Activated T-helper 17 cell treated with anti-CD3 and anti-CD28 coated beads, Interleukin-2, amount 50 U/mL, for 72 hours (primary cell): ENCODE data around the gene HUNK. TPM values are rescaled to one million over a fixed set of nuclear protein-coding genes. Genes with fewer than 3 reads are reported as not detected.

Source experiments
- ATAC-seq: fragments of 150-1000 bp; cut with Tn5 transposase; replicated peaks from 2 replicates; pipeline ENCODE4 v1.10.0; 2021; ENCODE audit warnings: mild to moderate bottlenecking, moderate library complexity
- H3K27ac Mint-ChIP-seq: one replicate; pipeline ENCODE4 v1.8.0; 2022; ENCODE audit warnings: mixed read lengths
- H3K27me3 Mint-ChIP-seq: one replicate; pipeline ENCODE4 v1.8.0; 2022; ENCODE audit warnings: mixed read lengths
- H3K36me3 Mint-ChIP-seq: one replicate; pipeline ENCODE4 v1.8.0; 2022; ENCODE audit warnings: low read depth, mild to moderate bottlenecking, mixed read lengths
- H3K4me1 Mint-ChIP-seq: one replicate; pipeline ENCODE4 v1.8.0; 2022; ENCODE audit warnings: mixed read lengths
- H3K4me3 Mint-ChIP-seq: one replicate; pipeline ENCODE4 v1.8.0; 2022; ENCODE audit warnings: mild to moderate bottlenecking, mixed read lengths
- H3K9me3 Mint-ChIP-seq: one replicate; pipeline ENCODE4 v1.8.0; 2022; ENCODE audit warnings: mixed read lengths
- total RNA-seq, 2 donors: library from RNA; stranded (reverse); gene quantifications; one replicate each; pipeline ENCODE4 v1.2.3, GENCODE V29; 2022

Gene HUNK
- total RNA-seq: under 1 TPM; 0.61 to 0.85 TPM

DNA sequence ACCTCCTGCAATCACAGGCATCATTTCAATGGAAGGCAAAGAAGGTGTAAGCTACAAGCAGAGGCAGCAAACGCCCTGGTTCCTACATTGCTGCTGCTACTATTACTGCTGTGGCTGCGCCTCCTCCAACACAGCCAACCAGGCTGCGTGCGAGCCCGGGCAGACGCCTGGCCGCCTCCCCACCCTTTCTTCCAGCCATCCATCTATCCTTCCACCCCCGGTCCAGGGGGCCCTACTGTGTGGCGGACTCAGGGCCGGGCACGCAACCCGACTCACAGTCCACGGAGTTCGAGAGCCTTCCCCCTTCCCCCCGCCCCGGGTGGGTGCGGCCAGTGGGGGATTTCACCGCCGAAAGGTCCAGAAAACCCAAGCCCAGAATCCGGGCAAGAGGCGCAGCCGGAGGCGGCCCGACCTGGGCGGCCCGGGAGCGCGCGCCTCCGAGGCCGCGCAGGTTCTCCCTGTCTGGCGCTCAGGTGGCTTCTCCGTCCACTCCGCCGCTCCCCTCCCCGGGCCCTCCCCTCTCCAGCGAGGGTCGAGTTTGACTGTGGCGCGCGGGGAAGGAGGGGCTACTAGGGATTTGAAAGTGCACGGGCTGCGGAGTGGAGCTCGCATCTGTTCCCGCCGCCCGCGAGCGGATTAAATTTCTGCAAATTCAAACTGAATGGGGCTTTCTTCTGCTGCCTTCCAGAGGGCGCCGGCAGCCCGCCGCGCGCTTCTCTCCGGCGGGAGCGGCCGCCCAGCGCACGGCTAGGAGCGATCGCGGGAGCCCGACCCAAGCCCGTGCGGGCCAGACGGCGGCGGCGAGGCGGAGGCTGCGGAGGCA, at the start of gene HUNK:
Gene HUNK (plus strand): TSS at position 569 of the 823 bp plus-strand sequence. CDS start 655 bp downstream, outside the sequence.
- H3K9me3 Mint-ChIP-seq: no peaks in the 10 kb centered on the region
- H3K27ac Mint-ChIP-seq: no peak within 1 kb of the TSS
- H3K27me3 Mint-ChIP-seq: peaks cover 40% of the 10 kb centered on the region
- peak within 1 kb of the TSS; percentile 74 for H3K4me3 Mint-ChIP-seq
- ATAC-seq: peak; percentile 45
- H3K36me3 Mint-ChIP-seq: no peaks in the 10 kb centered on the region
- no peaks in the 10 kb centered on the region for H3K4me1 Mint-ChIP-seq

DNA sequence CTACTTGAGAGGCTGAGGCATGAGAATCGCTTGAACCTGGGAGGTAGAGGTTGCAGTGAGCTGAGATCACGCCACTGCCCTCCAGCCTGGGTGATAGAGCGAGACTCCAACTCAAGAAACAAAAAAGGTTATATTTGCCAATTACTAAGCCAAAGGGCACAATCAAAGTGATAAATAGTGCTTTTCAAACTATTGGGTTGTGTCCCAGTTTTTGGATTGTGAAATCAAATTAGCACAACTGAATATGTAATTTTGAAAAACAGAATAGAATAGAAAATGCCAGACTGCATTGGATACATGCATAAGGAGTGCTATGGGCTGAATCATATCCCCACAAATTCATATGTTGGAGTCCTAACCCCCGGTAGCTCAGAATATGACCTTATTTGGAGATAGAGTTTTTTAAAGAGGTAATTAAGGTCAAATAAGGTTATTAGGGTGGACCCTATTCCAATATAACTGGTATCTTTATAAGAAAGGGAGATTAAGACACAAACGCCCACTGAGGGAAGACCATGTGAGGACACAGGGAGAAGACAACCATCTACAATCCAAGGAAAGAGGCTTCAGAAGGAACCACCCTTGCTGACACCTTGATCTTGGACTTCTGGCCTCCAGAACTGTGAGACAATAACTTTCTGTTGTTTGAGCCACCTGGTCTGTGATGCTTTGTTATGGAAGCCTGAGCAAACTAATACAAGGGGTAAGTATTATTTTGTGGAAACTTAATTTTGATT, 42.9 kb upstream of the HUNK start:
- Mint-ChIP-seq H3K9me3 (no peaks in the 10 kb centered on the region), H3K27me3 (peaks cover 6% of the 10 kb centered on the region), H3K27ac (no peak overlapping the region), H3K4me3 (no peak overlapping the region), H3K36me3 (no peaks in the 10 kb centered on the region), H3K4me1 (no peaks in the 10 kb centered on the region)
- ATAC-seq: no peak

DNA sequence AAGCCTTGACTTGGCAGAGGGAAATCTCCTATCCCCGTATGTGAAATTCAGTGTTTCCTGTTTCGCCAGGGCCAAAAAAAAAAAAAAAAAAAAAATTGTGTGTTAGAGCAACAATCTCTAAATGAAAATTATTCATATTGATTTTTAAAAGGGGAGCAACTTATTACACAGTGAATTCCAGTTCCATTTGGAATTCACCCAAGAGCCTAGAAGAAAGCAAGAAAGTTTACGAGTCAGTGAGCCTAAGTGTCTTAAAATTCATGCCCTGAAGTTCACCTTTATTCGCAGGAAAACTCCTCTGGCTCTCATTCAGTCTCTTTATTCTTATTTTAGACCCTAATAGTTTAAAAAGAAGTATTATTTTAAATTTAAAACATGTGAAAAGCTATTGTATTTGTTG, 42.1 kb upstream of the HUNK start:
- ATAC-seq: no peak
- Mint-ChIP-seq H3K27me3 (peaks cover 6% of the 10 kb centered on the region), H3K27ac (no peak overlapping the region), H3K36me3 (no peaks in the 10 kb centered on the region), H3K4me1 (no peaks in the 10 kb centered on the region), H3K4me3 (no peak overlapping the region), H3K9me3 (no peaks in the 10 kb centered on the region)

DNA sequence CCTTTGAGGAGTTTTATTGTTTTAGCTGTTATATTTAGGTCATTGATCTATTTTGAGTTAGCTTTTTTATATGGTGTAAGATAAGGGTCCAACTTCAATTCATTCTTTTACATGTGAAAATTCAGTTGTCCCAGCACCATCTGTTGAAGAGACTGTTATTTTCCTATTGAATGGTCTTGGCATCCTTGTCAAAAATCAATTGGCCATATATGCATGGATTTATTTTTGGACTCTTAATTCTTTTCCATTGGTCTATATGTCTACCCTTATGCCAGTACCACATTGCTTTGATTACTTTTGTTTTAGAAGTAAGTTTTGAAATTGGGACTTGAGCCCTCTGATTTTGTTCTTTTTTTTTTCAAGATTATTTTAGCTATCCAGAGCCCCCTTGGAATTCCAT, 35.8 kb upstream of the HUNK start:
- no peak overlapping the region for H3K27ac Mint-ChIP-seq
- H3K9me3 Mint-ChIP-seq: no peaks in the 10 kb centered on the region
- peaks cover 8% of the 10 kb centered on the region for H3K27me3 Mint-ChIP-seq
- no peak overlapping the region for H3K4me3 Mint-ChIP-seq
- no peaks in the 10 kb centered on the region for H3K36me3 Mint-ChIP-seq
- H3K4me1 Mint-ChIP-seq: no peaks in the 10 kb centered on the region
- no peak for ATAC-seq

DNA sequence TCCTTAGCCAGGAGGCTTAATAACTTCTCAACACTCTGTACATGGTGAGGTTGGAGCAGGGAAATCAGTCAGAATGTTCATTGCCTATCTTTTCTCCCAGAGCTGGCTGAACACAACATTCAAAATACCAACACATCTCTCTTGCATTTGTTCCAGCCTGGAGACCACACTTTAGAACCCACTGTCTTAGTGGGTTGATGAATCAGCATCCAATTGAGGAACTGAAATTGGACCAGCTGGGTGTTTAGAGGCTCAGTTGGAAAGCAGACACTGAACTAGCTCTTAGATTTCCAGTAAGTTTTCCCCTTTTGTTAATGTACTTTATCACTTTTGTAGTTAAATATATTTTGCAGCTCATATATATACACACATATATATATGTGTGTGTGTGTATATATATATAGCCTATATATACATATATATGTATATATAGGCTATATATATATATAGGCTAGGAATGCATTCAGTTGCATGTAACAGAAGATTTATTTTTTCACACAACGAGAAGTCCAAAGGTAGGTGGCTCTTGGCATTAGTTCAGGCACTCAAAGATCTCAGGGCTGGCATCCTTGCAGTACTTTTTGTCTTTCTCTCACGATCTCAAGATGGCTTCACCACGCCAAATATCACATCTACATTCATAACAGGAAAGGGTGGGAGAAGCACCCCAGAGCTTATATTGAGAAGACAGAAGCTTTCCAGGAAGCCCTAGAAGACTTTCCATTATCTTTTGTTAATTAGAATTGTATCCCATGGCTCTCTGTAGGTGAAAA, 35.0 kb upstream of the HUNK start:
- ATAC-seq: no peak
- Mint-ChIP-seq H3K4me3 (no peak overlapping the region), H3K4me1 (no peaks in the 10 kb centered on the region), H3K27ac (no peak overlapping the region), H3K27me3 (peaks cover 8% of the 10 kb centered on the region), H3K36me3 (no peaks in the 10 kb centered on the region), H3K9me3 (no peaks in the 10 kb centered on the region)

DNA sequence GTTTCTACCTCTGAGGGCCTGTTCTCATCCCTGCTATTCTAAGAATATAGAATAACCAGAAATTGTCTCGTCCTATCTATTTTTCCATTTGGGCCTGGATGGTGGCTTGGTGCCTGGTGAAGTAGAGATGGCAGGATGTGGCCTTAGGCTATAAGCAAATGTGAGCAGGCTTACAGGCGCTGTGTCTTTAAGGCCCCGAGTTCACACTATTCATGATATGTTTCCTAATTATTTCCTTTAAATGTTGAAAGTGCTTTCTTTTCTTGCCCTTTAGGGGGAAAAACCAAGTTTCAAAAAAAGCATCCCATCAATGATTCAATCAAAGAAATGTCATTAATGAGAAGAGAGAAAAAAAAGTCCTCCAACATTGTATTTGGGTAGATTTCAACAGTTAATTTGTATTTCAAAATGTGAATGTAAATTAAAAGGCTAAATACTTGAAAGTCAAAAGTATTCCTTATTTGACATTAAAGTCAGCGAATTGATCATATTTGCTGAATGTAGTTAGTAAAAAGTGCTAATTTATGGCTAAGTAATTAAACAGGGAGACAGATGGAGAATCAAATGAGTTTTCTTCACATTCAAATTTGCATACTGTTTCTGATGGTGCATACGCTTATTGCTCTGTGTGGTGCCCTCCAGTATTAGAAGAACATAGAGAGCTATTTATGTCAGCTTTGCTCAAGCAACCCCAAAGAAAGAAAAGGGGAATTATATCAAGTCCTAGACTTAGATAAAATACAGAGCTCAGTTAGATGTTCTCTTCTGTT, 34.0 kb upstream of the HUNK start:
- H3K4me3 Mint-ChIP-seq: no peak overlapping the region

DNA sequence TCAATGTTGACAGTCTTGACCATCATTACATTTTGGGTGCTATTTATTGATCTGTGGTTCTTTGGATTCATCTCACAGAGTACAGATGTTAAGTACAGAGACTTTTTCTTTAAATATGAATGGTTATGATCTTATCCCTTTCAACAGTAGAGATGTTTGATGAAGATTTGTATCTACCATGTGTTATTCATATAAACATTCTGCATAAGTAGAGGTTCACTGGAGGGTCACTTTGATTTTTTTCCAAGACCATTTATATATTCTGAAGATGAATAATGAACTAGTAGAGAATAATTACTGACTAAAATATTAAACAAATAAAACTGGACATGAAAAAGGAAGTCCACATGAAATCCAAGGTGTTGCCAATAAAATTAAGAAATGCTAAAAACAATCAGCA, 28.6 kb upstream of the HUNK start:
- Mint-ChIP-seq H3K4me1 (no peaks in the 10 kb centered on the region), H3K27me3 (peaks cover 37% of the 10 kb centered on the region), H3K36me3 (no peaks in the 10 kb centered on the region), H3K9me3 (no peaks in the 10 kb centered on the region), H3K4me3 (no peak overlapping the region), H3K27ac (no peak overlapping the region)
- no peak for ATAC-seq

More for the DNA sequence above, 34.0 kb upstream of the HUNK start:
- no peak for ATAC-seq
- Mint-ChIP-seq H3K36me3 (no peaks in the 10 kb centered on the region), H3K9me3 (no peaks in the 10 kb centered on the region), H3K4me1 (no peaks in the 10 kb centered on the region), H3K27ac (no peak overlapping the region), H3K27me3 (peaks cover 17% of the 10 kb centered on the region)

DNA sequence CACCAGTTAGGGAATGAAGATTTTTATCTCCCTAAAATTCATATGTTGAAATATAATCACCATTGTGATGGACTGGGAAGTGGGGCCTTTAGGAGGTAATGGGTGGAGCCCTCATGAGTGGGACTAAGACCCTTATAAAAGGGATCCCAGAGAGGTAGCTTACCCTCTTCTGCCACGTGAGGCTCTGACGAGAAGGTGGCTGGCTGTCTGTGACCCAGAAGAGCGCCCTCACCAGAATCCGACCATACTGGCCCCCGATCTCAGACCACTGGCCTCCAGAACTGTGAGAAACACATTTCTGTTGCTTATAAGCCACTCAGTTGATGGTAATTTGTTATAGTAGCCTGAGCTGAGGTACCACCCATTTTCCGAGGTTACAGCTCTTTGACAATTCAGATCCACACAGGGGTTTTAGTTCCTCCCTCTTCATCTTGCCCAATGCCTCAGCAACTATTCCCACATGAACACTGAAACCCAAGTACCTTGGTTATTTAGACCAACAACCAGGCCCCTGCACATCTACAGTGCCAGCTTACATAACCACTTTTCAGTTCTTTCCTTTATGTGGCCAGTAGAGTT, 27.6 kb upstream of the HUNK start:
- H3K27ac Mint-ChIP-seq: no peak overlapping the region
- H3K27me3 Mint-ChIP-seq: peaks cover 35% of the 10 kb centered on the region
- H3K36me3 Mint-ChIP-seq: no peaks in the 10 kb centered on the region
- H3K9me3 Mint-ChIP-seq: no peaks in the 10 kb centered on the region
- H3K4me3 Mint-ChIP-seq: no peak overlapping the region
- H3K4me1 Mint-ChIP-seq: no peaks in the 10 kb centered on the region
- no peak for ATAC-seq

DNA sequence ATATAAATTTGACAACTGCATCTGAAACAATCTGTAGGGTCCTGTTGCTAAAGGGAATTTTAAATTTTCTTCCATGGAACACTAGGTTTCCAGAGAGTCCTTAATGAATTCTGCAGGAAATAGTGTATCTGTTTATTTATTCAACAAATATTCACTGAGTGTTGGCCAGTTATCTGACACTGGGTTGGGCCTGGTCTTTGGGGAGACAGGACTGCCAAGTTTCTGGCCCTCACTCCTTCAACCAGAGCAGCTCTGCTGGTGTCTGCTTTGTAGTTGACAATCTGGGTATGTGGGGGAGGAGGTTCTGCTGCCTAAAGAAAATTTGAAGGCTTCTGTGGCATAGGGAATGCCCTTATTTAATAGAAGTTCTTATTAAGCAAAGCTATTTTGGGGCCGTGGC, 26.1 kb upstream of the HUNK start:
- Mint-ChIP-seq H3K27me3 (peaks cover 35% of the 10 kb centered on the region), H3K27ac (no peak overlapping the region), H3K9me3 (no peaks in the 10 kb centered on the region), H3K36me3 (no peaks in the 10 kb centered on the region), H3K4me3 (no peak overlapping the region), H3K4me1 (no peaks in the 10 kb centered on the region)
- ATAC-seq: no peak

DNA sequence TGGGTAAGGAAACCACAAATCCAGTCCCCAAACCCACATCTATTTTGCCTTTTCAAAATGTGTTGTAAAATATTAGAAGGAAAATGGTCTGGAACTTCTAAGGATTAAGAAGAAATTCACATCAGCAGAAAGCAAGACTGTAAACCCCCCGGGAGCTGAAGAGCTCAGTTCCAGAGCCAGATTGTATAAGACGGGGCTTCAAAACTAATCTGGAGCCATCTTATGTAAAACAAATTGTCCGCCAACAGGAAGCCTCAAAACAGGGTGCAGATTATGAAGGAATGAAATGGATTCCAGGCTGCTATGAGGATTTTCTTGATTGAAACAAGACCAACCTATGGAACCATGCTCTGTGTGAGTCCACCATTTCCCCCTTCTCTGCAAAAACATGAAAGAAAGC, 25.1 kb upstream of the HUNK start:
- H3K27me3 Mint-ChIP-seq: peaks cover 35% of the 10 kb centered on the region
- H3K4me3 Mint-ChIP-seq: no peak overlapping the region
- no peaks in the 10 kb centered on the region for H3K4me1 Mint-ChIP-seq
- no peaks in the 10 kb centered on the region for H3K36me3 Mint-ChIP-seq
- no peak for ATAC-seq
- no peak overlapping the region for H3K27ac Mint-ChIP-seq
- H3K9me3 Mint-ChIP-seq: no peaks in the 10 kb centered on the region

DNA sequence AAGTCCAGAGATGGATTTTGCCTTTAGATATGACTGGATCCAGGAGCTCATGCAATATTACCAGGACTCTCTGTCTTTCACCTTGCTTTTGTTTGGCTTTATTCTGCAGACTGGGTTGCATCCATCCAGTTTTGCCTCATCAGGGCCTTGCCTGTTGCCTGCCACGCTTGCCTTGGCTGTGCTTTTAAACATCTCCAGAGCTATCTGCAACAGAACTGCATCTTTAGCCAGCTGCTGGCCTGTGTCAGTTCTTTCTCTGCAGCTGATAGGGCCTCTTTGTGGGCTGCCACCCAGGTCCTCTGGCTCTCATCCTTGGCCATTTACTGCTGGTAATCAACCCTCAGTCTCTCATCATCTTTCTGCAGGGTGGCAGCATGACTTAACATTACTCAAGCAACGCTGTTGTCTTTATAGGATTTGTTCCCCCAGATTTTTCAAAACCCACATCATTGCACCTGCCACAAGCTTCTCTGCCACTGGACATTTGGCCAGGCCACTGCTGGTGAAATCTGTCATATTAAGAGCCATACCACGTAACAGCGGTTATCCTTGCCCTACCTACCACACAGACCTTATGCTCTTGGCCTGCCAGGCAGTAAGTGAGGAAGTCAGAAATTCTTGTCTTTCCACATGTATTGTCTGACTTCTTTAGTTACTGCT, 24.4 kb upstream of the HUNK start:
- H3K9me3 Mint-ChIP-seq: no peaks in the 10 kb centered on the region
- peaks cover 29% of the 10 kb centered on the region for H3K27me3 Mint-ChIP-seq
- H3K36me3 Mint-ChIP-seq: no peaks in the 10 kb centered on the region
- no peak for ATAC-seq
- no peaks in the 10 kb centered on the region for H3K4me1 Mint-ChIP-seq
- no peak overlapping the region for H3K27ac Mint-ChIP-seq
- H3K4me3 Mint-ChIP-seq: no peak overlapping the region

DNA sequence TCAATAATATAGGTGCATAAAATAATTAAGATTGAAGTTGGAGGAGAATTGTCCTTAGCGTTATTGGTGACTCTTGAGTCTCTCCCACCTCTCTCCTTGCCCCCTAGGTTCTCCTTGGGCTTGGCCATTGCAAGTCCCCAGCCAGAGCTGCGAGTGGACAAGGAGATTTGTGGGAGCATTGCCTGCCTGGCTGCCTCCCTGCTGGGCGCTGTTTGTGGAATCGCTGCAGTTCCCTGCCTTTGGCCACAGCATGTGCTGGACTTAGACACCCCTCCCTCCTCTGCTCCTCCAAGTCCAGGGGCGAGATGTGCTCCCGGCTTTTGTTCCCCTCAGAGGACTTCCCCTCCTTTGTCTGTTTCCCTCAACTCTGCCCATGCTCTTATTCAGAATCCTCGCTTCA, 21.9 kb upstream of the HUNK start:
- Mint-ChIP-seq H3K27ac (no peak overlapping the region), H3K27me3 (peaks cover 11% of the 10 kb centered on the region), H3K9me3 (no peaks in the 10 kb centered on the region), H3K4me3 (no peak overlapping the region), H3K4me1 (no peaks in the 10 kb centered on the region), H3K36me3 (no peaks in the 10 kb centered on the region)
- no peak for ATAC-seq

DNA sequence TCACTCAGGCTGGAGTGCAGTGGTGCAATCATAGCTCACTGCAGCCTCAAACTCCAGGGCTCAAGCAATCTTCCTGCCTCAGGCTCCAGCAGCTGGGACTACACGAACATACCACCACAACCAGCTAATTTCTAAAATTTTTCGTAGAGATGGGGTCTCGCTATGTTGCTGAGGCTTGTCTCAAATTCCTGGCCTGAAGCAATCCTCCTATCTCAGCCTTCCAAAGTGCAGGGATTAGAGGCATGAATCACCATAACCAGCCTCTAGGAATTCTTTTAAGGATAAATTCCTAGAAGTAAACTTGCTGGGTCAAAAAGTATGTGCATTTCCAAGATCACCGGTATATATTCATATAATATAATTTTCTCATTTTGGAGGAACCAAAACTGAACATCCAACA, 17.6 kb upstream of the HUNK start:
- H3K27me3 Mint-ChIP-seq: peaks cover 5% of the 10 kb centered on the region
- no peaks in the 10 kb centered on the region for H3K36me3 Mint-ChIP-seq
- no peak overlapping the region for H3K4me3 Mint-ChIP-seq
- H3K4me1 Mint-ChIP-seq: no peaks in the 10 kb centered on the region
- no peak overlapping the region for H3K27ac Mint-ChIP-seq
- ATAC-seq: no peak
- no peaks in the 10 kb centered on the region for H3K9me3 Mint-ChIP-seq
